ENCODE data around the gene USP22.
"Not testable (repeated sequence)": the region's sequence is repeated elsewhere in the genome, so short reads cannot be mapped to it uniquely, and the experiment has no call there.

USP22 gene

GRCh38 chr17:20986767-20987510 lies 55.9 kb downstream of the USP22 start:
- Histone ChIP-seq H3K9ac (no peak overlapping the region), H3K36me3 (no peaks in the 10 kb centered on the region), H4K20me1 (no peaks in the 10 kb centered on the region), H3K27ac (no peak overlapping the region), H3K4me3 (no peak overlapping the region), H3K9me3 (peaks cover 7% of the 10 kb centered on the region), H3K27me3 (no peaks in the 10 kb centered on the region), H3K4me1 (0 out of 2 replicates have a peak, but pooled peaks cover 4% of the 10 kb centered on the region), H3K4me2 (no peak overlapping the region)
- TF ChIP-seq Cebpa-rat (IDR thresholded peaks at IDR 0.05): no peak

GRCh38 chr17:20983359-20983637 lies 59.5 kb downstream of the USP22 start:
- no peak for TF ChIP-seq Cebpa-rat (IDR thresholded peaks at IDR 0.05)
- Histone ChIP-seq H3K36me3 (no peaks in the 10 kb centered on the region), H3K27ac (no peak overlapping the region), H3K9ac (no peak overlapping the region), H3K4me2 (no peak overlapping the region), H3K9me3 (peaks cover 7% of the 10 kb centered on the region), H3K27me3 (no peaks in the 10 kb centered on the region), H3K4me3 (no peak overlapping the region), H3K4me1 (no peaks in the 10 kb centered on the region), H4K20me1 (no peaks in the 10 kb centered on the region)

- no peak for TF ChIP-seq Cebpa-rat (IDR thresholded peaks at IDR 0.05)
- no peak overlapping the region for H3K4me2 ChIP-seq
- H3K9me3 ChIP-seq: peaks cover 7% of the 10 kb centered on the region
- H3K4me1 ChIP-seq: no peaks in the 10 kb centered on the region
- H3K4me3 ChIP-seq: no peak overlapping the region
- no peak overlapping the region for H3K9ac ChIP-seq
- H3K27me3 ChIP-seq: no peaks in the 10 kb centered on the region
- H4K20me1 ChIP-seq: no peaks in the 10 kb centered on the region
- H3K27ac ChIP-seq: no peak overlapping the region
- no peaks in the 10 kb centered on the region for H3K36me3 ChIP-seq
Observed at GRCh38 chr17:20982589-20983358, 60.0 kb downstream of the USP22 start.

- Histone ChIP-seq H3K9me3 (peaks cover 7% of the 10 kb centered on the region), H3K4me2 (no peak overlapping the region), H3K36me3 (no peaks in the 10 kb centered on the region), H3K9ac (no peak overlapping the region), H4K20me1 (no peaks in the 10 kb centered on the region), H3K4me3 (no peak overlapping the region), H3K4me1 (no peaks in the 10 kb centered on the region), H3K27ac (no peak overlapping the region), H3K27me3 (no peaks in the 10 kb centered on the region)
- TF ChIP-seq Cebpa-rat (IDR thresholded peaks at IDR 0.05): no peak
Observed at GRCh38 chr17:20981046-20981920, 61.5 kb downstream of the USP22 start.

DNA sequence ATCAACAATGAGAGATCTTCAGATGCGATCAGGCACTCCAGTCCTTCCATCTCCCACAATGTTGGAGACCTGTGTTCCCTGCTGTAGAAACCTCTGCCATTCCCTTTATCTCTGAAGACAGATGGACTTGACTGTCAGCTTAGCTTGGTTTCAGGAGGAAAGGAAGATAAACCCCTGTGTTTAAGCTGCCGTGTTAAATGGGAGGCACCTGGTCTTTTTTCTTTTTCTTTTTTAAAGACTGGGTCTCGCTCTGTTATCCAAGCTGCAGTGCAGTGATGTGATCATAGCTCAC lies 63.1 kb downstream of the USP22 start:
- no peaks in the 10 kb centered on the region for H3K27me3 ChIP-seq
- no peak for TF ChIP-seq Cebpa-rat (IDR thresholded peaks at IDR 0.05)
- no peak overlapping the region for H3K4me3 ChIP-seq

GRCh38 chr17:20979007-20979791 lies 63.6 kb downstream of the USP22 start:
- H3K4me1 ChIP-seq, H3K4me3 ChIP-seq, H4K20me1 ChIP-seq, H3K27ac ChIP-seq, H3K27me3 ChIP-seq, H3K4me2 ChIP-seq, H3K9me3 ChIP-seq, H3K9ac ChIP-seq, H3K36me3 ChIP-seq: not testable (repeated sequence)

More for the DNA sequence above, 63.1 kb downstream of the USP22 start:
- peaks cover 7% of the 10 kb centered on the region for H3K9me3 ChIP-seq
- no peak overlapping the region for H3K27ac ChIP-seq
- no peak overlapping the region for H3K4me2 ChIP-seq
- no peaks in the 10 kb centered on the region for H4K20me1 ChIP-seq
- H3K36me3 ChIP-seq: no peaks in the 10 kb centered on the region
- no peak overlapping the region for H3K9ac ChIP-seq
- no peaks in the 10 kb centered on the region for H3K4me1 ChIP-seq

DNA sequence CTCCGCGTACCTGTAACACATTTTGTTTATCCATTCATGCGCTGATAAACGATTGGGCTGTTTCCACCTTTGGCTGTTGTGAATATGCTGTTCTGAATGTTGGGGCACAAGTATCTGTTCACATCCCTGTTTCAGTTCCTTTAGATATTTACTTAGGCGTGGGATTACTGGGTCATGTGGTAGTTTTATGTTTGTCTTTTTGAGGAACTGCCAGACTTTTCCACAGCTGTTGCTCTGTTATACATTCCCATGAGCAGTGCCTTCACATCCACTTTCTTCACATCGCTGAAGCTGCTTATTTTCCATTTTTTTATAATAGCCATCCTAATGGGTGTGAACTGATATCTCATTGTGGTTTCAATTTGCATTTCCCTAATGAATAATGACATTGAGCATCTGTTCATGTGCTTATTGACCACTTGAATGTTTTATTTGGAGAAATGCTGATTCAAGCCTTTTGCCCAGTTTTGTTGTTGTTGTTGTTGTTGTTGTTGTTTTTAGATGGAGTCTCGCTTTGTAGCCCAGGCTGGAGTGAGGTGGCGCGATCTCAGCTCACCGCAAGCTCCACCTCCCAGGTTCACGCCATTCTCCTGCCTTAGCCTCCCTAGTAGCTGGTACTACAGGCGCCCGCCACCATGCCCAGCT lies 65.1 kb downstream of the USP22 start:
- H3K9ac ChIP-seq, H4K20me1 ChIP-seq, H3K4me2 ChIP-seq: not testable (repeated sequence)

GRCh38 chr17:20975566-20975965 lies 67.2 kb downstream of the USP22 start:
- no peak overlapping the region for H3K27ac ChIP-seq
- H4K20me1 ChIP-seq: no peaks in the 10 kb centered on the region
- H3K9me3 ChIP-seq: no peaks in the 10 kb centered on the region
- H3K36me3 ChIP-seq: no peaks in the 10 kb centered on the region
- H3K4me1 ChIP-seq: 0 out of 2 replicates have a peak, but pooled peaks cover 5% of the 10 kb centered on the region
- no peak overlapping the region for H3K4me2 ChIP-seq
- H3K27me3 ChIP-seq: no peaks in the 10 kb centered on the region
- no peak for TF ChIP-seq Cebpa-rat (IDR thresholded peaks at IDR 0.05)
- H3K9ac ChIP-seq: no peak overlapping the region
- no peak overlapping the region for H3K4me3 ChIP-seq

More for the DNA sequence above, 65.1 kb downstream of the USP22 start:
- not testable (repeated sequence) for H3K36me3 ChIP-seq, H3K27me3 ChIP-seq, H3K9me3 ChIP-seq, H3K4me1 ChIP-seq, H3K27ac ChIP-seq, H3K4me3 ChIP-seq

GRCh38 chr17:20970329-20970728 lies 72.5 kb downstream of the USP22 start:
- Histone ChIP-seq H3K4me3 (no peak overlapping the region), H3K9ac (no peak overlapping the region), H3K9me3 (no peaks in the 10 kb centered on the region), H4K20me1 (no peaks in the 10 kb centered on the region), H3K36me3 (no peaks in the 10 kb centered on the region), H3K4me2 (no peak overlapping the region), H3K27ac (no peak overlapping the region), H3K4me1 (peaks cover 40% of the 10 kb centered on the region), H3K27me3 (no peaks in the 10 kb centered on the region)
- no peak for TF ChIP-seq Cebpa-rat (IDR thresholded peaks at IDR 0.05)

Measured in BLaER1 (cell line).